NCI-H187 treated with DMSO at 0.1 percent for 48 hours (cell line): Measurements from ENCODE around the gene ACOT6.
"Not testable (repeated sequence)": the region's sequence is repeated elsewhere in the genome, so short reads cannot be mapped to it uniquely, and the experiment has no call there.

ENCODE experiments used
- DNase-seq: peaks from one replicate; lab custom pipeline; 2025; lab: John Stamatoyannopoulos, UW

The ACOT6 gene

GRCh38 chr14:73612339-73613045 lies at the start of gene ACOT6:
Gene ACOT6 (plus strand): TSS chr14:73612517. CDS start chr14:73612572, 55 bp downstream.
- no peak for DNase-seq

- DNase-seq = not testable (repeated sequence)
Measured at GRCh38 chr14:73562696-73563095, 49.6 kb upstream of the ACOT6 start.

GRCh38 chr14:73566431-73566830 lies 45.9 kb upstream of the ACOT6 start:
- not testable (repeated sequence) for DNase-seq

- DNase-seq = not testable (repeated sequence)
Measured at GRCh38 chr14:73566935-73567334, 45.4 kb upstream of the ACOT6 start.

- no peak for DNase-seq
Measured at GRCh38 chr14:73567358-73567757, 45.0 kb upstream of the ACOT6 start.

GRCh38 chr14:73567951-73568885 lies 44.1 kb upstream of the ACOT6 start:
- no peak for DNase-seq

GRCh38 chr14:73568886-73569184 lies 43.5 kb upstream of the ACOT6 start:
- DNase-seq = not testable (repeated sequence)

- peak; percentile 59 for DNase-seq
Measured at GRCh38 chr14:73569185-73569958, 42.9 kb upstream of the ACOT6 start, which contains the start of gene ACOT2. Gene ACOT2 (plus strand): TSS chr14:73569213. CDS start chr14:73569241, 28 bp downstream.

- not testable (repeated sequence) for DNase-seq
Measured at GRCh38 chr14:73570913-73571312, 41.4 kb upstream of the ACOT6 start.

GRCh38 chr14:73573034-73573433 lies 39.3 kb upstream of the ACOT6 start:
- DNase-seq = not testable (repeated sequence)

- not testable (repeated sequence) for DNase-seq
Measured at GRCh38 chr14:73573740-73574139, 38.6 kb upstream of the ACOT6 start.

- not testable (repeated sequence) for DNase-seq
Measured at GRCh38 chr14:73574251-73574650, 38.1 kb upstream of the ACOT6 start.

- DNase-seq = no peak
Measured at GRCh38 chr14:73576391-73576790, 35.9 kb upstream of the ACOT6 start.

- DNase-seq = not testable (repeated sequence)
Measured at GRCh38 chr14:73577214-73577613, 35.1 kb upstream of the ACOT6 start.

GRCh38 chr14:73582102-73582979 lies 30.0 kb upstream of the ACOT6 start:
- DNase-seq = not testable (repeated sequence)

GRCh38 chr14:73588695-73589094 lies 23.6 kb upstream of the ACOT6 start:
- DNase-seq = no peak

GRCh38 chr14:73589116-73589515 lies 23.2 kb upstream of the ACOT6 start:
- DNase-seq = no peak

- not testable (repeated sequence) for DNase-seq
Measured at GRCh38 chr14:73590673-73591004, 21.7 kb upstream of the ACOT6 start.

GRCh38 chr14:73591690-73592449 lies 20.4 kb upstream of the ACOT6 start, which contains the start of gene ACOT4:
Gene ACOT4 (plus strand): TSS chr14:73591873. CDS start chr14:73591960, 87 bp downstream.
- no peak for DNase-seq

- no peak for DNase-seq
Measured at GRCh38 chr14:73594491-73594890, 17.8 kb upstream of the ACOT6 start.
